GM19043 (cell line): ENCODE measurements around the gene KRT16.
"Not testable (repeated sequence)": the region's sequence is repeated elsewhere in the genome, so short reads cannot be mapped to it uniquely, and the experiment has no call there.

Experiments
- ATAC-seq: cut with Tn5 transposase; IDR thresholded peaks from one replicate; pipeline ENCODE4 v1.9.1; 2021; ENCODE audit warnings: low read depth; ENCODE audit not compliant: unreplicated experiment

Gene KRT16

DNA sequence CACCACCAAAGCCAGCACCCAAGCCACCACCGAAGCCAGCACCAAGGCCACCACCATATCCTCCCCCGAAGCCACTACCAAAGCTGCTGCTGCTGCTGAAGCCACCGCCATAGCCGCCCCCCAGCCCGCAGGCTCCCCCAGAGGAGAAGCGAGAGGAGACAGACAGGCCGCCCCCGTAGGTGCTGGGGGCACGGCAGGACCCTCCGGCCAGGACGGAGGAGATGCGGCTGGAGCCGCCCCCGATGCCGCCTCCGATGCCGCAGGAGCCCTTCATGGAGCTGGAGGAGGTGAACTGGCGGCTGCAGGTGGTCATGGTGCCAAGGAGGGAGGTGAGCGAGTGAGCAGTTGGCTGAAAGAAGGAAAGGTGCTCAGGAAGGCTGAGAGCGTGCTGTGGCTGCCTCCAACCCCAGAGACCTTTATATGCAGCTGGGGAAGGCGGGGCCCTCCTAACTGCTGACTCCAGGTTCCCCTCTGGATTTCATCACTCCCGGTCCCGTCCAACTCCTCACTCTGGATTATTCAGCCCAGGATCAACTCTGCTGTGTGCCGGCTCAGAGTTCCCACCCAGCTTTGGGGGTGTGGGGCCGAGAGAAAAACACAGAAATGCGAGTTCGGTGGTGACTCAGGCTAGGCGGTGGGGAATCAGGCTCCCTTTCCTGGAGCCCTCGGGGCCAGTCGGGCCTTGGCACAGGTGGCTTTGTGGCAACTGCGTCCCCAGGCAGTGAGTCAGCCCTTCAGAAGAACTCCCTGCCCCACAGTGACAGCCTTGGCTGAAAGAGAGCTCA is at the start of gene KRT16:
Gene KRT16 (minus strand): TSS at position 392 of the 785 bp plus-strand sequence. CDS start 79 bp downstream, at position 313.
- ATAC-seq = not testable (repeated sequence)

DNA sequence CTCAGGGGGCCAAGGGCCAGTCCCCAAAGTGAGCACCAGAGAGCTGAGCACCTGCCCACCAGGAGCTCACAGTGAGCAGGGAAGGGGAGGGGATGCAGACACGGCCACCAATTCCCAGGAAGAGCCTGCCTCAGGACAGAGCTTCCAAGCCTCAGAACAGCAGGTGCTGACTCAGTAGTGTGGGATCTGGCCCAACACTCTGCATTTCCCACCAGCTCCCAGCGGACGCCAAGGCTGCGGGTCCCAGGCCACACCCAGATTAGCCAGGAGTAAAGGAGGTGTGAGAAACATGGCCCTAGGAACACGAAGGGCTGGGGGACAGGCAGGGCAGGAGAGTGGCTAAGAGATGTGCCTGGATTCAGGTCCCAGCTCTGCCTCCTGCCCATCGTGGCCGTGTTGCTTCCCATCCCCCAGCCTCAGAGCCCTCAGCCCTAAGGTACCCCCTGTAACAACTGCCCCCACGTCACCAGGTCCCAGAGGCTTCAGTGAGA is 47.7 kb upstream of the KRT16 start:
- ATAC-seq = no peak

DNA sequence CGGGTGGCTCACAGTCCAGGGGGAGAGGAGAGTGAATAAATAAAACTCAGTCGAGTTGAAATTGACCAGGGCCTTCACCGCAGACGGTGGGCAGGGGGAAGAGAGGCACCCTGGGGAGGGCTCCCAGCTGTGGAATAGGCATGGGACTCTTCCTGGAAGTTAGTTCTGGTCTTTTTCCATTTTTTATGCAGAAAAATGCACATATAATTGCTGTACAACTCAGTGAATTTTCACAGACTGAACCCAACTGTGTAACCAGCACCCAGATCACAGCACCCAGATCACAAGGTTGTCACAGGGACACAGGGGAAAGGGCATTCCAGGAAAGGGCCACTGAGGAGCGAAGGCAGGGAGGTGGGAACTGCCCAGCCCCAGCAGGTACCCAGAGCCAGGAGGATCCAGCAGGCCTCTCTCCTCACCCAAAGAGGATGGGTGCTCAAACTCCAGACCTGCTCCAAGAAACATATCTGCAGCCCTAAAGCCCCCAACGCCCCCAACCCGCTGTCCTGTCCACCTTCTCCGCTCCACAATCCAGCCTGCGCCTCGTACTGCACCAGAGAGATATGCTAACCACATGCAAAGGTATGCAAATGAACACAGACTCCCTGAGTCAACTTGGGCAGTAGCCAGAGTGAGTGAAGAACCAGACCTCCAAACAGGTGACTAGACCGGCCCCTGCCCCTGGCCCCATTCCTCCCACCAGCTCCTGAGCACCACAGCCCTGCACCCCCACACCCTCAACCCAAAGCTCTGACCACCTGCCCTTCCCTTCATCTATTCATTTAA is 47.1 kb upstream of the KRT16 start:
- ATAC-seq = no peak

DNA sequence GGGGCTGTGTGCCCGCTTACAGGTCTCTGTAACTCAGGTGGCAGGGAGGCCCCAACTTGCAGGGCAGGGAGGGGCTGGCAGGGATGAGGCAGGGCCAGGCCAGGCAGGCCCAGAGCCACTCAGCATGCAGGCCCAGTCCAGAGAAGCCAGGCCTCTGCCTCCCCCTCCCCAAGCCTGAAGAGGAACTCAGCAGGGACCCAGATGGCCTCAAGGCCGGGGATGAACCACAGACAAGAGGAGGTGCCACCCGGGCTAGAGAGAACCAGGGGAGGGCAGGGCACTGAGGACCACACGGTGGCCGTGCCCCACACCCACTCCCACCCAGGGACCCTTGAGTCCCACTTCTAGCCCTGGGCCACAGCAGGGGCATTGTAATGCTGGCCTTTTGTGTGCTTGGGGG is 46.3 kb upstream of the KRT16 start:
- ATAC-seq = no peak

DNA sequence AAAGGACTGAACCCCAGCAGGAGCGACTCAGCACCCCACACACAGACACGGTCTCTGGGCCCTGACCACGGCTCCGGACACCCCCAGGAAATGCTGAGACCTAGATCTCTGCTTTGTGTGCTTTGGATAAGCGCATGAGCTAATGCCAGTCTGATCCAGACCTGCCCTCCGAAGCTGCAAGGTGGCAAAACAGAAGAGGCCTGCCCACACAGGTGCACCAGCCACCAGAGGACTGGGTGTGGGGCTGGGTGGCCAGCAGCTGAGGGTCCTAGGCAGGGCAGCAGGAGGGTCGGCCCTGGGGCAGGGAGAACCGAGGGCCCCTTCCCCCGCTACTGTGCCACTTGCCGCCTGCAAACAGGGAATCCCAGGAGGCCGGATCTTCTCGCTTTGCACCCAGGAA is 45.4 kb upstream of the KRT16 start:
- ATAC-seq = no peak

DNA sequence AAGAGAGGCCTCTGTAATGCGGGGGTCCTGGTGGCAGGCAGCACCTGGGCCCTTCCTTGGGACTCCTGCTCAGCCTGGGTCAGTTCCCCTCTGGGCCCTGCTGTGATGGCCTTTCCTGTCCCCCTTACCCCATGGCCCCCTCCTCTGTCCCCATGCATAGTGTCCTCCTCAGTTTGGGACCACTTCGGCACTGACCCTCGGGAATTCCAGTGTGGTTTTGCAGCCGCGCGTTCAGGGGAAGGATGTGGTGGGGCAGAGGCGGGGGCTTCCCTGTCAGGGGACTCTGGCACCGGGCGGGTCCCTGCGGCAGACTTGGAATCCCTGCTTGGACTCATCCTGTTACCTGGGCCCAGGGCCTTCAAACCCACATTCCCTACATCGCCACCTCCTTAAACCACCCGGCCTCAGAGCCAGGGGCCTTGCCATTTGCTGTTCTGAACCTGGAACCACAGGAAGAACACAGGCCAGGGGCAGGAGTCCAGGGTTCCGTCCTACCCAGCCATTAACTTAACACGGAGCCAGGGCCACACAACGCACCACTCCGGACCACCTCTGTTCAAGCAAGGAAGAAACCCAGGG is 44.7 kb upstream of the KRT16 start:
- ATAC-seq = no peak

DNA sequence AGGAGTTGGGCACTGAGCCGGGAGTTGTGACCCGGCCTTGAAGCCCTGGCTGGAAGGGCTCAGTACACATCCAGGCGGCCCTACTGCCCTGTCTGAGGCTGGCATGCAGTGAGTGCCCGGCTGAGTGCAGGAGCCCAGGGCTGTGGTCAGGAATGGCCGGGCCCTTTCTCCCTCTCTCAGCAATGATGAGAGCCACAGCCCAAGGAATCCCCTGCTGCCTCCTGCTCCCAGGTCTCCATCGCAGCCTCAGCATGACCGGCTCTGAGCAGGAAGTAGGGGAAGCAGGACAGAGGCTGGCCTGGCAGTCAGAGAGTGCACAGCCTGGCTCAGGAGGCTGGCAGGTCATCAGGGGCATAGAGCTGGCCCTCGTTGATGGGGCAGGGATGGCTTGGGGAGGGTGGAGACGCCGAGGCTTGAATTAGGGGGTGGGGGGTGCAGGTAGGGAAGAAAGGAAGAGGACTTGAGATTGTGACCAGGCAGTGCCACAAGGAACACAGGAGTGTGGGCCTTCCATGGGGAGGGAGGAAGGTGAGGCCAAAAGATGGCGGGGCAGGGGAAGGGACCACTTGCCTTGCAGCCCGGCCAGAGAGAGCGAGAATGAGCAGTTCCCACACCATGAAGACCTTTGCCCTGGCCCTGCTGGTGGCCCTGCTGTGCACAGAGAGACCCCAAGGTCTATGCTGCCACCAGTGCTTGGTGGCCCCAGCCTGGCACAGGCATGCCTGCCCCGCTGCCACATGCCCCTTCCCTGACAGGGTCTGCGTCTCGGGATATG is 43.9 kb upstream of the KRT16 start:
- ATAC-seq = no peak

DNA sequence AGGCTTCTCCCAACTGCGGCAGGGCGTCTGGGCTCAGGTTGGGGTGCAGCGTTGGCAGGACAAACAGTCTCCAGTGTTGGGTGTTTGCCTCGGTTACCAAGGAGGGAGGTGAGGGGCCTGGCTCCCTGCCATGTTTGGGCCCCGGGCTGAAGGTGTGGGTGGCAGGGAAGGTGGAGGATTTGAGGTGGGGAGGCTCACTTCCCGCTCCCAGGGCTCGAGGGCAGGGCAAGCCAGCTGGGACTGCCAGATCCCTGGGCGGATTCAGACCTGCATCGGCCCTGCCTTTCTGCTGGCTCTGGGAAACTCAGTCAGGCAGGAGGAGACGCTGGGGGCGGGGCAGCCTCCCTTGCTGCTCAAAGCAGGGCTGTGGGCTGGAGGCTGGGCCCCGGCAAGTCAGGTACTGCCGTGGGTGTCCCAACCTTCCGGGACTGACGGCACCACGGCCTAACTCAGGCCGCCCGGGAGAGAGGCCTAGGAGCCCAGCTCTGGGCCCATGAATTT is 43.1 kb upstream of the KRT16 start:
- no peak for ATAC-seq

DNA sequence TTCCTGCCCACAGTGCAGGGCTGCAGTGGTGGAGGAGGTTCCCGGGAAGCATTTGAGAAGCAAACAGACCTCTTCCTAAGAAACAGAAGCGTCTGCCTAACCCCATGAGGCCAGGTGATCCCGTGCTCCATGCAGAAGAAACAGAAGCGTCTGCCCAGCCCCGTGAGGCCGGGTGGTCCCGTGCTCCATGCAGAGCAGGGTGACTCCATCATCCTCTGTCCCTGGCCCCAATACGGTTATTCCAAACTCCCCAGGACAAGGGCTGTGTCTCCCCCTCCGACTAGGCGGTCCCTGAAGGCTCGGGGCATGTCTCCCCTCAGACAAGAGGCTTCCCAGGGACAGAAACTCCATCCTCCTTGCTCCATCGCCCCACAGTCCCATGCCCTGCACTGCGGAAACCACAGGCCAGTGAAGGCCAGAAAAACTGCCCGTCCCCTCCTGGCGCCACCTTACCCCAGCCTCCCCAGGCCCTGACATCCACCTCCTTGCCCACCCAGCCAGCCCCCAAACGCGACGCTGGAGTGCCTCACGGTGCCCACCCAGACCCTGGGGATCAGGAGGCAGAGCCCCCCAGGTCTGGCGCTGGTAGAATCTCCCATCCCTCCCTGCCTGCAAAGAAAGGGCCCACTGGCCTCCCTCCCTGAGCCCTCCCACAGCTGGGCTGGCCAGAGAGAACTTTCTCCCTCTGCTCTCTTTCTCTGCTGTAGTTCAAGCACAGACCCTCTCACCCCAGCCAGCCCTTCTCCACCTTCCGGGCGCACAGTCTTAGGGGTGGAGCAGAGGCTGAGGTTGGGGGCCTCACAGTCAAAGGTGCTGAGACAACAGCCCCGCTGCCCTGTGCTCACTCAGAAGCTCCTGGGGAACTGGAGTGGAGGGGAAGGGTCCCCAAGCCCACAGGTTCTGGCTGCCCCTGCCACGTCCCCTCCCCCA is 42.4 kb upstream of the KRT16 start:
- no peak for ATAC-seq

DNA sequence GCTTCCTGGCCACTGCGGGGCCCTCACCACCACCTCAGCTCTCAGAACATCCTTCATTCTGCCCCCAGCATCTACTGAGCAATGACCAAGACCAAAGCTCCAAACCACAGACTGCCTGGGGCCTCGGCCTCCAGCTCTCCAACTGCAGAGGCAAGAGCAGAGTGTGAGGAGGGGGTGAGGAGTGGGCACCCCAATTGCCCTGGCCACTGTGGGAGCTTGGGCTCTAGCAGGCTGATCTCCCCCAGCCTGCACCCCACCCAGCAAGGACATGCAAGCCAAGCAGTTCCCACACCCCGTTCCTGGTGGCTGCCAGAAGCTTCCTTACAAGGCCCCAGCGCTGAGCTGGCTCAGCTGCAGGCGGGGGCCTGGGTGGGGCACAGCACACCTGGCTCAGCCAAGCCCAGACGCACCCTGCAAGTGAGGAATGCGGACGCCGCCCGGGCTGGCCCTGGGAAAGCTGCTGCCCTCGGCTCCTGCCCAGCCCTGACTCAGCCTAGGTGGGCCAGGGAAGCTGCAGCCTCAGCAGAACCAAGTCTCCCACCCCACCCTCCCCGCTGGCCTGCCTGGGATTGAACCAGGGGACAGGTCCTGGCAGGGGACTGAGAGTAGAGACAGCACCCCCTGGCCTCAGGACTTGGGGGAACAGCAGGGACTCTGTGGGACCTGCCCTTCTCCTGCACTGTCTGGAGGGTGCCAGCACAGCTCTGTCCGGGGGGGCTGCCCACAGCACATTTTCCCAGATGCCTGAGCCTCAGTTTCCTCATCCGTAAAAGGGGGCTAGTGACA is 41.5 kb upstream of the KRT16 start:
- ATAC-seq = no peak

DNA sequence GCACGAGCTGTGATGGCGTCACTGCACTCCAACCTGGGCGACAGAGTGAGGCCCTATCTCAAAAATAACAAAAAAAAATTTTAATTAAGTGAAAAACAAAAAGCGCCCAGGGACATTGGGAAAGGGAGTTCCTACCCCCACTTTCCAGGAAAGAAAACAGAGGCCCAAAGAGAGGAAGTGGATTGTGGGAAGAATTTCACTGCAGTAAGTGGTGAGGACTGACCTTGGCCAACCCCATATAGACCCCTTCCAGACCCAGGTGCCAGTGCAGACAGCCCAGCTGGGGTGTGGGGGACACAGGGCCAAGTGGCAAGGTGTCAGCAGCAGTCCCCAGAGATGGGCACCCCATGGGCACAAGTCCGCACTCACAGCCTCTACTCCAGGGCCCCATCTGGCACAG is 40.9 kb upstream of the KRT16 start:
- no peak for ATAC-seq

DNA sequence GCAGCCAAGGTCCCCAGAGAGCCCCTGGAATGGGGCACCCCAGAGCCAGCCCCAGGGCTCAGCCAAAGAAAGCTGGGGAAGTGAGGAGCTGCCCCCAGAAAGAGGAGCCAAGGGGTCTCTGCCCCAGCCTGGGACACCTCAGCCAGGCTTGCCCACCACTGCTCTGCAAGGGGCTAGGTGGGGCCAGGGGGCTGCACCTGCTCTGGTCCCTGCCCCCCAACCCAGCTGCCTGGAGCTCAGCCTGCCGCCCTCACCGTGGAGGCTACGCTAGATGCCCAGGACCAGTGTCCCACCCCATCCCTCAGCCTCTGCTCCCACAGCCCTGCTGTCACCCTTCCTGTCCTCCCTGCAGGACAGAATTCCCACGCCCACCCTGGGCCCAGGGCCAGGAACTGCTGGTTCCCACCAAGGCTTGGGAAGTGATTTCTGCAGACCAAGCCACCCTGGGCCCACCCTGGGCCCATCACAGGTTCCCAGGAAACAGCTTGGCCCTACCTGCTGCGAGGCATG is 39.9 kb upstream of the KRT16 start:
- ATAC-seq = no peak

DNA sequence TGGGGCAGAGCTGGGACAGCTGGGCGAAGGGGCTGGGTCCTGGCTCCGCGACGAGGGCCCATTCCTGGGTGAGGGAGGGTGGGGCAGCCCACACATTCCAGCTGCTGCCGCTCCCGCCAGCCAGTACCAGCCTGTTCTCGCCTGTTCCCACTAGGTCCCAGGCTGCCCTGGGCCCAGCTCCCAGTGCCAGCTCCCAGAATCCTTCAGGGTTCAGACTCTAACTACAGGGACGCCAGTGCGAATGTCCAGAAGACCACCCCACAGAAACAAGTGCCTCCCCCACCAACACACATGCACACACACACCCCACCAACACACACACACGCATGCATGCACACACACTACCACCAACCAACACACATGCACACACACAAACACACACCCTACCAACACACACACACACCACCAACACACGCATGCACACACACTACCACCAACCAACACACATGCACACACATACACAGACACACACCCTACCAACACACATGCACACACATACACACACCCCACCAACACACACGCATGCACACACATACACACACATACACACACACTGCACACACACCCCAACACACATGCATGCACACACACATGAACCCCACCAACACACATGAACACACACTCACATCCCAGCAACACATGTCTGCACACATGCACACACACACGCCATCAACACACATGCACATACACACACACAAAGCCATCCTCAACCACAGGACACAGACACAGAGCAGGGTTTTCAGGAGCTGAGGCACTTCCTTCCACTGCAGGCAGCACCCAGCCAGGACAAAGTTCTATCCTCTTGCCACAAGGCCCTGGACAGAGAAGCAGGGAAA is 39.3 kb upstream of the KRT16 start:
- no peak for ATAC-seq

DNA sequence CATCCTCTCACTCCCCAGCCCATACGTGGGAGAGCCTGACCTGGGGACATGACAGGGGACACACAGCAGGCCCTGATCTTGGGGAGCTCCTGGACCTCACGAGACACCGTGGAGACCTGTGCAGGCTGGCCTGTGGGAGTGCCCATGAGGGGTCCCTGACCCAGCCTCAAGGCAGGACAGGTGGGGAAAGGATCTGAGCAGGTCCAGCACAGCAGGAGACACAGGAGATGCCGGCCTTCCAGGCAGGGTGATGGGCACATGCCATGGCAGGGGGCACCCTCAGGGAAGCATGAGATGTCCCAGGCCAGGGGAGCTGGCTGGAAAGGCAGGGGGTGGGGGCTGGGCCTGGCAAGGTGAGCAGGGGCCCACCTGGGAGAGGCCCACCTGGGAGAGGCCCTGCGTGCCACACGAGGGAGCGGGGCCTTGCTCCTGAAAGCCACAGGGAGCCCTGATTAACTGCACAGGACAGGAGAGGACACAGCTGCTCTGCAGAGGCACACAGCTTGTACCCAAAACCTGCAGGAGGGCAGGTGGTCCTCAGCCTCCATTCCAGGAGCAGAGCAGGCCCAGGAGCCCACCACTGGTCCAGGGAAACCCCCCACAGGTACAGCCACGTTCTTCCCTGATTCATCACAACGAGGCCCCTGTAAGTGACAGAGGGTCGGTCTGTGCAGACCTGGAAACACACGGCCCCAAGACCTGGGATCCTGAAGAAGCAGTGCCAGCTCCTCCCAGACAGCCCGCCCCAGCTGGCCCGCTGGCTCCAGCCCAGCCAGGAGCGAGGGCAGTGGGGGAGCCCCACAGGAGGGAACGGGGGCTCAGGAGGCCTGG is 38.4 kb upstream of the KRT16 start:
- no peak for ATAC-seq

DNA sequence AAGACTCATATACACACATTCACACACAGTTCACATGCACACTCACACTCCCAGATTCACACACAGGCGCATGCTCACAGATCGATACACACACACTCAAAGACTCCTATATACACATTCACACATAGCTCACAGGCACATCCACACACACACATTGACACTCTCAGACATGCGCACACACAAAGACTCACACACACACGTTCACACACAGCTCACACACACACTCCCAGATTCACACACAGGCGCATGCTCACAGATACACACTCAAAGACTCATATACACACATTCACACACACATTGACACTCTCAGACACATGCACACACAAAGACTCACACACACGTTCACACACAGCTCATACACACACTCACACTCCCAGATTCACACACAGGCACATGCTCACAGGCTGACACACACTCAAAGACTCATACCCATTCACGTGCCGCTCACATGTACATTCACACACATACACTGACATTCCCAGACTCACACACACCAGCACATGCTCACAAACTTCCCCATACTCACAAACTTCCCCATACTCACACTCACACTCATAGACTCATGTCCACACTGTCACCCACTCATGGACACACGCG is 37.5 kb upstream of the KRT16 start:
- no peak for ATAC-seq
